GM19025 (cell line): ENCODE data around the gene CFAP69.
"Not testable (repeated sequence)": the region's sequence is repeated elsewhere in the genome, so short reads cannot be mapped to it uniquely, and the experiment has no call there.

Experiments
- ATAC-seq: cut with Tn5 transposase; IDR thresholded peaks from one replicate; pipeline ENCODE4 v1.9.1; 2021; ENCODE audit warnings: mild to moderate bottlenecking, low read depth, moderate library complexity; ENCODE audit not compliant: unreplicated experiment

The CFAP69 gene

DNA sequence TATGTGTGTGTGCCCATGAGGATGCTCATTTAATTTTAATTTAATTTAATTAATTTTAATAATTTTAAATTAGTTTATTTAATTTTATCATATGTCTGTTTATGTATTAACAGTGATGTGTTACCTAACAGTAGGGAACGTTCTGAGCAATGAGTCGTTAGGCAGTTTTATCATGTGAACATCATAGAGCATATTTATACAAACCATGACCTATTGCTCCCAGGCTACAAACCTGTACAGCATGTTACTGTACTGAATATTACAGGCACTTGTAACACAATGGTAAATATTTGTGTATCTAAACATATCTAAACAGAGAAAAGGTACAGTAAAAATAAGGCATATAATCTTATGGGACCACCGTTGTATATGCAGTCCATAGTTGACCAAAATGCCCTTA is 13.7 kb upstream of the CFAP69 start:
- no peak for ATAC-seq

DNA sequence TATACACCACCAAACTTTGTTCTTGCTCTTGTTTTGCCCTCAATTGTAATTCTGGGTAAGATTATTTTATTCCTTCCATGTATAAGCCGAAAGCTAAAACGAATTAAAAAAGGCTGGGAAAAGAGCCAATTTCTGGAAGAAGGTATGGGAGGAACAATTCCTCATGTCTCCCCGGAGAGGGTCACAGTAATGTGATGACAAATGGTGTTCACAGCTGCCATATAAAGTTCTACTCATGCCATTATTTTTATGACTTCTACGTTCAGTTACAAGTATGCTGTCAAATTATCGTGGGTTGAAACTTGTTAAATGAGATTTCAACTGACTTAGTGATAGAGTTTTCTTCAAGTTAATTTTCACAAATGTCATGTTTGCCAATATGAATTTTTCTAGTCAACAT is 12.5 kb upstream of the CFAP69 start:
- no peak for ATAC-seq

DNA sequence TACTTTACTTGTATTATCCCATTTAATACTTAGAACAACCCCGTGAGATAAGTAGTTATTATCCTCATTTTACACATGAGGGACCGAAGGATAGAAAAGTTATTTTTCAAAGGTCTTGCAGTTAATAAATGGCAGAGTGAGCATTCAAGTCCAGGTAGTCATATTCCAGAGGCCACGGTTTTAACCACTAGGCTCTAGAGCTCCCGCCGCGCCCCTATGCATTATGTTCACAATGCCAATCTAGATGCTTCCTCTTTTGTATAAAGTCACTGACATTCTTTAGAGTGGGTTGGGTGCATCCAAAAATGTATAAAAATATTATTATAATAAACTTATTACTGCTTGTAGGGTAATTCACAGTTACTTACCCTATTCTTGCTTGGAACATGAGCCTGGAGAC is 11.4 kb upstream of the CFAP69 start:
- no peak for ATAC-seq

DNA sequence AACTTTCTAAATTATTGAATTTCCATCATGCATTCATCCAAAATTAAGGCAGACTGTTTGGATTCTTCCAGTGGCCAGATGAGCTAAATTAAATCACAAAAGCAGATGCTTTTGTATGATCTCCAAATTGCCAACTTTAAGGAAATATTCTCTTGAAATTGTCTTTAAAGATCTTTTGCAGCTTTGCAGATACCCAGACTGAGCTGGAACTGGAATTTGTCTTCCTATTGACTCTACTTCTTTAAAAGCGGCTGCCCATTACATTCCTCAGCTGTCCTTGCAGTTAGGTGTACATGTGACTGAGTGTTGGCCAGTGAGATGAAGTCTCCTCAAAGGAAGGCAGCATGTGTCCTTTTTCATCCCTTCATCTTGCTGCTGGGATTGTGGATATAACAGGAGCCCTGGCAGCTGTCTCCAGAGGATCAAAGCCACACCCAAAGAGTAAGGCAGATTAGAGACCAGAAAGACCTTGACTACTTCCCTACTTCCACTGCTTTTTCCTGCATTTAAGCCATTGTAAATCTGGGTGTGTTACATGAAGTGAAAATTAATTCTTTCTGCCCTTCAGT is 8.2 kb upstream of the CFAP69 start:
- ATAC-seq: no peak

DNA sequence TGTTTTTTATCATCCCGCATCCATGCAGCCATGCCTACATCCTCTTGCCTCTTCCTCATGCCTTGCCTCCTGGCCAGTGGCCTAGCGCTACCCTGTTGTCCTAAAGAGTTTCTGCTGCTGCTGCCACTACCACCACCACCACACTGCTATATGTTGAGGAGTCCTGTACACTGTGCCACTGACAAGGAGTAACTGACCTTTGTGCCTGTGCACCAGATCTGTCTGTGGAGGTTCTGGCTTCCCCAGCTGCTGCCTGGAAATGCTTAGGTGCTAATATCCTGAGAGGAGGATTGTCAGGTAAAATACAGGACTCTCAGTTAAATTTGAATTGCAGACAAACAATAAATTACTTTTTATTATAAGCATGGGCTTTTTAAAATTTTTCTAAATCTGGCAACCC is 7.0 kb upstream of the CFAP69 start:
- ATAC-seq: no peak

DNA sequence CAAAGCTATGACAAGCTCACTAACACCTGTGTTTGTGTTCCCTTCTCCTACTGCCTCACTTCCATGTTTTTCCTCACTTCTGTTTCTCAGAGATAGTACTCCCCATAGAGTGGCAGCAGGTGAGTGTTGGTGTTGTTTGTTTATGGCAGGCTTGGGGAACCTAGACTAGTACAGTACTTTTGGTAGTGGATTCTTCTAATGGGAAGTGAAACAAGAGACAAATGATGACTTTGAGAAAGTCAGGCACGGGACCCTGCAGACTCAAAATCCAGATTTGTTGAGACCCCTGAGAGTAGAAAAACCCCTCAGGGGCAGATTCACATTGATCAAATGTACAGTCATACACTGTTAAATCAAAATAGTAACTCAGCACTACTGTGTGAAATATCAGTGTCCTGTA is 6.4 kb upstream of the CFAP69 start:
- no peak for ATAC-seq

DNA sequence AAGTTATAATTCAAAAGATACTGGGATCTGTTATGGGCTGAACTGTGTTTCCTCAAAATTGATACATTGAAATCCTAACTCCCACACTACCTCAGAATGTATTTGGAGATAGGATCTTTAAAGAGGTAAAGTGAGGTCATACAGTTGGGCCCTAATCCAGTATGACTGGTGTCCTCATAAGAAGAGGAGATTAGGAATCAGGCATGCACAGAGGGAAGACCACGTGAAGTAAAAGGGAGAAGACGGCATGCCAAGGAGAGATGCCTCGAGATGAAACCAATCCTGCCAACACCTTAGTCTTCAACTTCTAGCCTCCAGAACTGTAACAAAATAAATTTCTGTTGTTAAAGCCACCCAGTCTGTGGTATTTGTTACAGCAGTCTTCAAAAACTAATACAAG is 5.9 kb upstream of the CFAP69 start:
- ATAC-seq: no peak

DNA sequence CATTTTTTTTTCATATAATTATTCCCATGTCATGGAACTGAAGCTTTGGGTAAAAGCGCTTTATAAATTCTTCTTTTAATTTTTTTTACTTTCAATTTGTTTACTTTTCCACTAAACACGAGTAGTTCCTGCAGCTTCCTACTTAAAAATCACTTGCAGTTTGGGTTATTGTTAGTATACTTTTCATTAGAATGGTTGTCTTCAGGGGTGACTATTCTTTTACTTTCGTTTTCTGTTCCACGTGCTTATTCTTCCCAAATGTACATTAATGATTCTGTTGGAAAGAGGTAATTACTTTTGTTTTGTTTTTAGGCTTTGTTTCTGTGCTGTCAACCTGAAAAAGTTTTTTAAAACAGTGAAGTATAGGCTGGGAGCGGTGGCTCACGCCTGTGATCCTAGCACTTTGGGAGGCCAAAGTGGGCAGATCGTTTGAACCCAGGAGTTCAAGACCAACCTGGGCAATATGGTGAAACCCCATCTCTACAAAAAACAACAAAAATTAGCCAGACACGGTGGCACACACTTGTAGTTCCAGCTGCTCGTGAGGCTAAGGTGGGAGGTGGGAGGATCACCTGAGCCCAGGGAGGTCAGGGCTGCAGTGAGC is 5.2 kb upstream of the CFAP69 start:
- no peak for ATAC-seq

DNA sequence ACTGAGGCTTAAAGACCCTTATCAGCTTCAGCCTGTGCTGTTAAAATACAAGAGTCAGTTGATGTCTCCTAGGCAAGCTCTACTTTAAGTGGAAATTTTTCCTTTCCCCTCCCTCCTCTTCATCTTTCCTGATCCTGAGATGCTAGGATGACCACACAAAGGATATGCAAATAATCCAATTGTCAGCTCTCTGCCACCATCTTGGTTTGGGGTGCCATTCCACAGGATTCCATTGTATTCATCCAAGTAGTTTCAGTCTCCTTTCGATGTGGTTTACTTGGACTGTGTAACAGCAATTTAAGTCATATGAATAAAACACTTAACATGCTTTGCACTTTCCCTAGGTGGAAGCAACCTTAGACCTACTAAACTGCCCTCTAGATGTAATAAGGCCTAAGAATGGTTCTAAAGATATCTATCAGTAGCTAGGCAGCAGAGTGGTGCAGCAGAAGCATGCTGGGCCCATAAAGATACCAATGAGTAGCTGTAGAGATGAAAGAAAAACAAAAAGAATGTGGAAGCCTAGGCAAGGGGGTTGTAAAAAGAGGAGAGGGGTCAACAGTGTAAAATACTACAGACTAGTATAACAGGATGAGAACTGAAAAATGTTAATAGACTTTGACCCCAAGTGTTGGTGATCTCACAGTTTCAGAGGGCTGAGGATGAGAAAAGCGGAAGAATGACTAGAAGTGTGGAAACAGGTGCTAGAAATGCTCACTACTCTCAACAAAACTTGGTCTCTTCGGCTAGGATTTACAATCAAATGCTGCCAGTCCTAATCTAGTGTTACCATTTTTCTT is 2.4 kb upstream of the CFAP69 start:
- ATAC-seq: peak; percentile 83

DNA sequence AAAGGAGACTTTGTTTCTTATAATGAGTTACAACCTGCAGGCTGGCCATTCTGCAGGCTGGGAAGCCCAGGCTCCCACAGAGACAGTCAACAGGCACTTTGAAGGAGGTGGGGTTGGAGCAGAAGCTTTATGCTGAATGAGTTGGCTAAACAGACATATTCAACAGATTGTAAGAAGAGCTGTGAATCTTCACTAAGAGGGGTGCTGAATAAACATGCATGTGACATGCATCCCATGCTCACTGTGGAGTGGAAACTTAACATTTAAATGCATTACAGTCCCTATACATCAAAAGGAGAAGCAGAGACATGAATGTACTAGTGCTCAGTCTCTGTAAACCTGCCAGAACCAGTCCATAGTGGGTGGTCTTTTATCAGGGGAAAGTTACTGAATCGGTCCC is 1.4 kb upstream of the CFAP69 start:
- no peak for ATAC-seq

DNA sequence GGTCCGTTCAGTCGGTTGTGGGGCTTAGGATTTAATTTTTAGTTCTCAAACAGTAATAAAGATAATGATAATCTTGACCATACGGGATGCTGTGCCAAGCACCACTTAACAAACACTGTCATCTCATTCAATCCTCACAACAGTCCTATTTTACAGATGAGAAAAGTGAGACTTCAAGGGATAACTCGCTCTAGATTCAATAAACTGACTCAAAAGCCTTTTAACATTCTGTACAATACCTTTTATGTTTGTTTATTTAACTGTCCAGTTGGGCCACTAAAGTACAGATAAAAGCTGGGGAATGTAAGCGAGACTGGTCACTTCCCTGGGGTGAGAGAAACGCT is 437 bp upstream of the CFAP69 start:
- no peak for ATAC-seq

DNA sequence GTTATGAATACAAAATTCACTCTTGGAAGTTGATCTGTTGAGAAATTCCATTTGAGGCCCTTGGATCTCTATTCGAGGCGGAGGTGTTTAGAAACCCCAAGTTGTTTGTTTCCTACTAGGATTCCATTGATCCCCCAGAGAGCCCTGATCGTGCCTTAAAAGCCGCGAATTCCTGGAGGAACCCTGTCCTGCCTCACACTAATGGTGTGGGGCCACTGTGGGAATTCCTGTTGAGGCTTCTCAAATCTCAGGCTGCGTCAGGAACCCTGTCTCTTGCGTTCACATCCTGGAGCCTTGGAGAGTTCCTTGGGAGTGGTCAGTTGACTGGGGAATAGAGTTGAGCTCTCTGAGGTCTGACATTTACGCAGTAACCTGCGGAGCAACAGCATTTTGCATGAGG is 1.2 kb downstream of the CFAP69 start:
- ATAC-seq: no peak

DNA sequence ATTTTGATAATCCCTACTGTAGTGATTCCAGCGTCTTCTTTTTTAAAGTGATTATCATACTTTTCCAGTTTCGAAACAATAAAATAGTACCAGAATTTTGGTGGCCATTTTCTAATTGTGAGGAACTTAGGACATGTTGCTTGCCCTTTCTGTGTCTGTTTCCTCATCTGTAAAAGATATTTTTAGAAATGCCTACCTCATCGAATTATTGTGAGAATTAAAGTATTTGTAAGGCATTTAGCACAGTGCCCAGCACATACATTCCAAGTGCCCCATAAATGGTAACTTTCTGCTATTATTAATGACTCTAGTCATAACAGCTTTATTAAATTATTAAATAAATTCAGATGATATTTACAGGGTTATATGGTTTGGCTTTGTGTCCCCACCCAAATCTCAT is 3.7 kb downstream of the CFAP69 start:
- no peak for ATAC-seq

DNA sequence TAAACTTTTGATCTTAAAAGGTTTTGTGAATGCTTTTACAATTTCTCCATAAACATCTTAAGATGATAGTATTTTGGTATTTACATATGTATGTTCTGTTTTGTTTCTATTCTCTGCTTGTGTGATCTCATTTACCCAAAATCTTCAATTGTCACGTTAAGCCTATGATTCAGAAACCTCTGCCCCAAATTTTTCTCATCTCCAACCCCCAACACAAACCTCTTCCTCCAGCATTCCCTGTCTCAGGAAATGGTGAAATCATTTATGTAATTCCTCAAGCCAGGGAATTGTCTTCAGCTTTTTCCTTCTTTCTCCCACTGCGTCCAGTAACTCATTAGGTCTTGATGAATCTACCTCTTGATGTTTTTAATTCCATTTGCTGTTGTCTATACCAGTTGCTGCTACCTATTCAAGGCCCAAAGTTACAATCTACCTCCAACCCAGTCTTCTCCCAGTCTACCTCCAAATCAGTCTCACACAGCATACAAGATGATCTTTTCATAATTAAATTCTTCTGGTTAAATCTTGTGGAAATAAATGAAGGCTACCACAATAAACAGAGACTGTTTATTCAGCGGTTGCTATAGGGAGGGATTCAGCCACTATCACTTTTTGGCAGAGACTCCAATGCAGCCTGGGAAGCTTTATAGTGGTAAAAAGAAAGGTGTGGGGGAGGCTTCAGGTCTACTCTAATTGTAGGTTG is 5.8 kb downstream of the CFAP69 start:
- ATAC-seq: no peak

DNA sequence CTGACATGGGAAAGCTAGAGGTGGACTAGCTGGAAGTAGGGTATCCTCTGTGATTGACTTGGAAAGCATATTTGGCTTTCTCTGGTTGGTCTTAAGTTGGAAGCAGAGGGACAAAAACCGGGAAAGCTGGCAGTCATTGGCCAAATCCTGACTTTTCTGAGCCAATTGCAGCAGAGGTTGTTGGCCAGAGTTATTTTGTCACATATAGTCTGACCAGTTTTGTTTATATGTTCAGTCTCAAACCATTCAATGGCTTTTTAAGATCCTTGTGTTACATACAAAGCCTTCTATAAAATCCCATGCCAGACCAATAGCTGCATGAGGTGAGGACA is 6.3 kb downstream of the CFAP69 start:
- no peak for ATAC-seq

DNA sequence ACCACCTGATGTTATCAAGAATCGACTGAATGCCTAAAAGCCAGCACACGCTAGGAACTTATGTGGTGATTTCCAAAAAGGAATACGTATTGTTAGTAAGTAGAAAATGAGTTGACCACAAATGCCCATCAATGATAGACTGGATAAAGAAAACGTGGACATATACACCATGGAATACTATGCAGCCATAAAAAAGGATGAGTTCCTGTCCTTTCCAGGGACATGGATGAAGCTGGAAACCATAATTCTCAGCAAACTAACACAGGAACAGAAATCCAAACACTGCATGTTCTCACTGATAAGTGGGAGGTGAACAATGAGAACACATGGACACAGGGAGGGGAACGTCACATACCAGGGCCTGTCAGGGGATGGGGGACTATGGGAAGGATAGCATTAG is 11.0 kb downstream of the CFAP69 start:
- ATAC-seq: not testable (repeated sequence)

DNA sequence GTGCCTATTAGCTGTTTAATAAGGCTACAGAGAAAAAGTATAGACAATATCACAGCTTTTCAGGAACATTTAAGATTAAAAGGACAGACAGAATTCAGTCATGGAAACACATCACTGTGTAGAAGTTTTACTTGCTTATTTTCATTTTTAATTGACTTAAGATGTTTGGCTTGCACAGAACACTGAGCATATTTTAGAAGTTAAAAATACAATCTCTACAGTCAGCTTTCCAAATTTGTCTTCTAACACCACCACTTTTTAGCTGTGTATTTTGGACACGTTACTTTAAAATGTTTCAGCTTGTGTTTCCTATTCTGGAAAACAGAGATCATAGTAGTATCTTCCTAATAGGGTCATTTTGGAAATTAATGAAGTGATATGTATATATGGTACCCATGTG is 11.8 kb downstream of the CFAP69 start:
- no peak for ATAC-seq

DNA sequence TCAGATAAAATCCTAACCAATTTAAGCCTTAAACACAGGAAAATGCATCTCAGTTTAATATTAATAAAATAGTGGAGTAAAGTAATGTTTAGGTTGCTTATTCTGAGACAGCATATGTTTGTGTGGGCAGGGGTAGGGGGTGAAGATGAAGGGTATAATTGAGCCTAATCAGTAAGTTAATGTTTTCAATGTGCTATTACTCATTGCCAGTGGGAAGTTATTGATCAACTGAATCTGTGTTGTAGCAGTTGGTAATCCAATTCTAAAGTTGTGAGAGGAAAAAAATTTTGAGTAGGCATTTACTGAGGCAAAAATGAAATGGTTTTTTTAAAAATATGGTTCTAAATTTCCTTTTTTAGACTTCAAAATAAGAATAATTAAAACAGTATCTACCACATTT is 16.5 kb downstream of the CFAP69 start:
- no peak for ATAC-seq

DNA sequence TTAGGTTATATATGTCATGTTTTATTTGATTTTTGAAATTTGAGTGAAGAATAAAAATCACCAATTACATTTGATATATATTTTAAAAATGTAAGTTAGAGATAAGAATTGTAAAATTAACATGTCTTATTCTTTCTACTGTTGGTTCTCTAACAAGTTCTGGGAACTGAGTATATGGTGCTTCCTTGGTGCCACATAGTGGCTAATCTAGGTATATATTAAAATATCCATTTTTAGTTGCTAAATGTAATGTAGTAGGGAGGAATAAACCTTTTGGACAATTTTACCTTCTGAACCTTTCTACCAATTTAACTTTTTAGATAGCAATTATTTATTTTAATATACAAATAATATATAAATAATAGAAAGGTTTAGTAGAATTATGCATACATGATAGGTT is 17.5 kb downstream of the CFAP69 start:
- peak; percentile 74 for ATAC-seq

DNA sequence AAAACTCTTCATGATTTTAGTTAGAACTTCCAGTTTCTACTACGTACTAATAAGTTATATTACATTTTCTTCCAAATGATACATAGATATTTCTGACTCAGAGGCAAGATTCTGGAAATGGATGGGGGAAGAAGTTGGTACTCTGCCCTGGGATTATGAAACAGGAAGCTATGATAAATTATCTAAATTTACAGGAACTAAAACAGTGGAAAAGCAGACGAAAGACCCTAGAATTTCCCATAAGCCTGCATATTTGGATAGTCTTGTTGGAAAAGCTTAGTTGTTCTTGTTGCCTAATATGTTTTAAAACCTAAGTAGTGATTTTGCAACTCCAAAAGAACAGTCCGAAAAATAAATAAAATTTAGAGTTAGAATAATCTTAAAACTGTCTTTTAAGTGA is 21.8 kb downstream of the CFAP69 start:
- no peak for ATAC-seq

DNA sequence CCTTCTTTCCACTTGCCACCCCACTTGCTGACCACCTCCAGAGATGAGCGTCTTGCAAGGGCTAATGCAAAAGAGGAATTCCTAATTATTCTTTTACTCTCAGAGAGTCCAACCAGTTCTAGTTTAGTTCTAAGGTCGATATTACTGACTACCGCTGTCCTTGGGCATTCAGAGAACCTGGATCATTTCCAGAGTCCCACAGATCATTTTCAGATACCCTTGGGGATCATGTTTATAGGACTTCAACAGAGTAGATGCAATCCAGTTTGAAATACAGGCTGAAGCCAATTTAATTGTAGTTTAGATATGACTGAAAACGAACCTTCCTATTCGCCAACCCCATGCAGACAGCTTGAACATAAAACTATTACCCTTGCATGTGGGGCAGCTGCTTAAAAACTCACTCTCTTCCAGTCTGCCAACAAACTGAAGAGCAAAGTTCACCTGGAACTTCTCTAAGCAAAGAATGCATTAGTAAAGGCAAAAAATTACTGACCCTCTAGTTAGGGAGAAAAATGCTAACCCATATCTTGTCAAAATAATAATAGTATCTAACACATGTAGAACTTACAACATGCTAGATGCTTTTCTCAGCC is 22.4 kb downstream of the CFAP69 start:
- ATAC-seq: no peak
